ENCODE data around the gene SEZ6L.

DNA sequence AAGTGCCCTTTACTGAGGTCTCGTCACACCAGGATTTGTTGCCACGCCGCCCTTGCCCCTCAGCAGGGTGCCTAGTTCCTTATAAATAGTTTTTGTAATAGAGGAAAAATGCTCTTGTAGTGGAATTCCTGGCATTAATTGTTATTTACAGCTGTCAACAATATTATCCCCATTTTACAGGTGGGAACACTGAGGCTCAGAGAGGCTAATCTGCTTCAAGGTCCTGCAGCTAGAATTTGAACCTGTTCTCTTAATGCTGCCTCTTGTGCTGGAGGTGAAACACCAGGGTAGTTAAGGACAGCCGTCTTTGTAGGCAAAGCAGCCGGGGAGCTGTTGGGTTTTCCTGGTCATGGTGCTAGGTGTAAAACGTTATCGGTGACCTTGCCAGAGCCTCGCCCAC is 159.0 kb downstream of the SEZ6L start:
- TF ChIP-seq, protein P1, sequence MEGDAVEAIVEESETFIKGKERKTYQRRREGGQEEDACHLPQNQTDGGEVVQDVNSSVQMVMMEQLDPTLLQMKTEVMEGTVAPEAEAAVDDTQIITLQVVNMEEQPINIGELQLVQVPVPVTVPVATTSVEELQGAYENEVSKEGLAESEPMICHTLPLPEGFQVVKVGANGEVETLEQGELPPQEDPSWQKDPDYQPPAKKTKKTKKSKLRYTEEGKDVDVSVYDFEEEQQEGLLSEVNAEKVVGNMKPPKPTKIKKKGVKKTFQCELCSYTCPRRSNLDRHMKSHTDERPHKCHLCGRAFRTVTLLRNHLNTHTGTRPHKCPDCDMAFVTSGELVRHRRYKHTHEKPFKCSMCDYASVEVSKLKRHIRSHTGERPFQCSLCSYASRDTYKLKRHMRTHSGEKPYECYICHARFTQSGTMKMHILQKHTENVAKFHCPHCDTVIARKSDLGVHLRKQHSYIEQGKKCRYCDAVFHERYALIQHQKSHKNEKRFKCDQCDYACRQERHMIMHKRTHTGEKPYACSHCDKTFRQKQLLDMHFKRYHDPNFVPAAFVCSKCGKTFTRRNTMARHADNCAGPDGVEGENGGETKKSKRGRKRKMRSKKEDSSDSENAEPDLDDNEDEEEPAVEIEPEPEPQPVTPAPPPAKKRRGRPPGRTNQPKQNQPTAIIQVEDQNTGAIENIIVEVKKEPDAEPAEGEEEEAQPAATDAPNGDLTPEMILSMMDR (IDR thresholded peaks at IDR 0.05; ENCODE audit: low read depth, low read length, poor library complexity, severe bottlenecking), result no peak
- TF ChIP-seq EZH2phosphoT487 (IDR thresholded peaks at IDR 0.05; ENCODE audit: borderline replicate concordance, low read length), result no peak
